Pons (tissue), 1 donor: Measurements from ENCODE around the gene RALGAPA2.
A peak's percentile ranks its signal among the peaks of the same experiment; 100 is the strongest.

ENCODE experiments used
- DNase-seq: peaks from one replicate; pipeline ENCODE4 v3.0.0-alpha.2; 2016; ENCODE audit warnings: low spot score

Gene RALGAPA2

DNA sequence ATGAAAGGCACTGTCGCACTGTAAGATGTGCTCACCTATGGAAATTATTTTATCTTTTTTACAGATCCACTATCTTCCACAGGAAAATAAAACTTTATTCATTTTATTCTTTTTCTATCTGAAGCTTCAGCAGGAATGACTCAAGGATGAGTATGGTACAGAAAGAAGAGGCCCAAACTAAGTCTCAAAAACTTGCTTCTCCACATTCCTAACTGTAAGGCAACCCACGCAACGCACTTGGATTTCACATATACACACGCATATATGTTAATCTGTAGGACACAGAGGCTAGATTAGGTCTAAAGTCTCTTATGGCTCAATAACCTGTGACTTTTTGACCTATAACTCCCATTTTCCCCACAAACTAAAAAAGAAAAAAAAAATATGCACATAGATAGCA is 81.9 kb downstream of the RALGAPA2 start:
- DNase-seq = no peak

DNA sequence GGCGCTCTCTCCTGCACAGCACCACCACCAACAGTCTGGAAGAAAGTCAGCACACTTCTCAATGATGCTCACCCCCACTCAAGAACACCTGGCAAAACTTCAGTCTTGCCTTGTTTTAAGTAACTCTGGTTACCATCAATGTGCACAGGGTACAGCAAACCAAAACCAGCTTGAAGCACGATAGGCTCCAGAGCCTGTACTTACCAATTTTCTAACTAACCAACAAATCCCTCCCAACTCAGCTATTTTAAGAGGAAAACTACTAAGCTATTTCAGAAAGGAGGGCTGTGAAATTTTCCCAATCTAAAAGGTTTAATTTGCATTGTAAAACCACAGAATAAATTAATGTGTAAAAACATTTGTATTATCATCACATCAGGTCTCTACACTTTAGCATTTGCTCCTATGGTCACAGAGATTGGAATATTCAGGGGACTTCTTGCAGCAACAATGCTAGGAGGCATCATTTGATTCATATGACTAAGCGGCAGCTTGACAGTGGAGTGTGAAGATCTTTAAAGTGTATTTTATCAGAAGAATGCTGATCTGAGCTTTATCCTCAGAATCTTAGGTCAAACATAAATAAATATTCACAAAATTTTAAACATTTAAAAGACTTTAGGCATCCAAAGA is 82.8 kb downstream of the RALGAPA2 start:
- no peak for DNase-seq

DNA sequence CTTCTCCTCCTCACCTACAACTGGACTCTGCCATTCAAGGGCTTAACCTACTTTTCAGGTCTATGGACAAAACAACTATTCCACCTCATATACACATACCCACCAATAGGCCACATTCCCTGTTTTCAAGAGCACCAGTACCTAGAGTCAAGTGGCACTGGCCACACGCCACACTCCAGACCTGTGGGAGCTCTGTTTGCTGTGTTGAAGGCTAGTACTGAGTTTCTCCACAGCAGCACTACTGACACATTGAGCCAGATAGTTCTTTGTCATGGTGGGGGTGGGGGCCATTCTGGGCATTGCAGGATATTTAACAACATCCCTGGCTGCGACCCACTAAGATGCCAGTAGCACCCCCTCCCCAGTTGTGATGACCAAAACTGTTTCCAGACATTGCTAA is 84.1 kb downstream of the RALGAPA2 start:
- no peak for DNase-seq

DNA sequence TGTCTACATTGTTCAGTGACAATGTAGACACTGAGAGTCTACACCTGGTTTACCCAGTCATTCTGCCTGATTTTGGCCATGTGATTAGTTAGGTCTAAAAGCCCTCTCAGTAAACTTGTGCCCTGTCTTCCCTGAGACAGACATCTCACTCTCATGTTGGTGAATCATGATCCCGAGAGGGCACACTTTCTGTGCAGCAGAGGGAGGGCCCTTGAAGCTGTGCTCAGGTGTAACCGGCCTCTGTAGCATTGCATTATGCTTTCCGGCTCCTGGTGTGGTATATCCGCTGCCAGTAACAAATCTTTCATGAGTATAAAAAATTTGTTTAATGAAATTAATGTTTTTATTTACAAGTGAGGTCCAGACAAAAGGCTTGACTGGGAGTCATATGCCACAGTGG is 85.0 kb downstream of the RALGAPA2 start:
- DNase-seq = no peak

DNA sequence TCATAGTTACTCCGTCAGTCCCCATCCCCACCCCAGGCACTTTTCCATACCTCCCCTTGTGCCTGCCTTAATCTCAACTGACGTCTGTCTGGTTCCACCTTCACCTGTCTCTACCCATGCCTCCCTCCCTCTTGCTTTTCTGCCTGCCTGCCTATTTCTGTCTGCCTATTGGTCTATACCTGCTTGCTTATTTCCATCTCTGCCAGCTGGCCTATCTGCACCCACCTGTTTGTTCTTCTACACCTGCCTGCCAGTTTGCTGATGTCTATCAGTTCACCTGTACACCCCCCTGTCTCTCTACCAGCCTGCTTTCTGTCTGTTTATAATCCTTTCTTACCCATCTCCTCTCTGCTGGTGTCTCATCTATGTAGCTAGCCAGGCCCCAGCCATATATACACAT is 87.5 kb downstream of the RALGAPA2 start:
- no peak for DNase-seq

- no peak for DNase-seq
Measured at GRCh38 chr20:20621195-20621594, 91.2 kb downstream of the RALGAPA2 start.

DNA sequence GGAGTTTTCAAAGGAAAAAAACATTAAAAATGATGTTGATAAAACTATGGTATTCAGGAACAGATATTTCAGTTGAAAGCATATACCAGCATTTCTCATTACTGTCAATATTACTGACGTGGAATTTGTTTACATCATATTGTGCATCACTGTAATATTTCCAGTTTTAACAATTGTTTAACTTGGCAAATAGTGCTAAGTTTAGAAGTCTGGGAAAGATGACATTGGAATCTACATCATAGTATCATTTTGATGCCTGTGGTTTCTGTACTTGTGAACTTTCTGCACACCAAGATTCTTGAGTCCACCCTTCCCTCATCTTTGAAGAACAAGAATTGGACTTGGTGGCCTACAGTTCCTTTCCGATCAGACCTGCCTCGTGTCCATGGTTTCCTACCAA is 98.1 kb downstream of the RALGAPA2 start:
- no peak for DNase-seq

- no peak for DNase-seq
Measured at GRCh38 chr20:20612251-20612650, 100.2 kb downstream of the RALGAPA2 start.

DNA sequence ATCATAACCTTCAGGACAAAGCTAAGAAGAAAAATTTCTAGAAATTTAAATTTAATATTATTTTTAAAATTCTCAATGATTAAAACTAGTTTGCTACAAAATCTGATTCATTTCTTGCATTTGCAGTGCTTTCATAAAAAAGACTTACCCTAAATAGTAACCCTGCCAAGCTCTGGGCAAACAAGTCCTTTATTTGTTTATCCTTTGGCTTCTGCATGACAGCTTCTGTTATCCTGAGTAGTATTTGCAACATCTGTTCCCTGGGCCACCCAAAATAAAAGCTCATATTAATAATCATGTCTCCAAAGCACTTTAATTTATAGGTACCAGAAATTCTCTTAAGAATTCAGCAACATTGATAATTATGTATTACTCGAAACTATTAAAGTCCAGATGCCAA is 101.3 kb downstream of the RALGAPA2 start:
- no peak for DNase-seq

DNA sequence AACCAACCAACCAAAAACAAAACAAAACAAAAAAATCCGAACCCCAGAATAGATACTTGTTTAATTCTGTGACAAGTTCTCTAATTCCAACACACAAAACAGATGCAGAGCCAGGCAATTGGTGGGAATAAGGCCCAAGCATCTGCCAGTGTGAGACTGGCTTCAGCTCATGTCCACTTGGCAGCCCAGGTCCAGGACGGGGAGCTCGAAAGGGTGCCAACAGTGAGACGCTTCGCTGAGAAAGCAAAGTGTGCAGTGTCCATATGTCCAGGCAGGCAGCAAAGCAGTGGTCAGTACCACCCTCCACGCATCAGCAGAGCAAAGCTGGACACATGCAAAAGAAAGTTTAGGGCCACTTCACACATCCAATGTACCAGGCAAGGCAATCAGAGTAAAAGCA is 102.9 kb downstream of the RALGAPA2 start:
- no peak for DNase-seq

- DNase-seq = no peak
Measured at GRCh38 chr20:20608641-20609040, 103.8 kb downstream of the RALGAPA2 start.

DNA sequence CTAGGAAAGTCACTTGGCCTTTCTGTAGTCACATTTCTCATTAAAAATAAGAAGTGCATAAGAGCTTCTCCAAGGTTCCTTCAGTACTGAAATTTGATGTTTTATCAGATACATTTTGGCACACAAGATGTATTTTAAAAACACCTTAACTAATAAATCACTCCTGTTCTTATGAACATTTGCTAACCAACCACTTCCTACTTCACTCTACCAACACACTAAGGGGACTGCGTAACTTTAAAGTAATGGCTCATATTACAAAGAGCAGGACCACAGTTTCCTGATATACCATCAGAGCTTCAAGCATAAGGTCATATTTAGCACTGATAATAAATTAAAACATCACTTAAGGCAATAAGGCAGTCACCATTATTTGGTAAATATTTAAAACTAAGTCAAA is 104.4 kb downstream of the RALGAPA2 start:
- no peak for DNase-seq

DNA sequence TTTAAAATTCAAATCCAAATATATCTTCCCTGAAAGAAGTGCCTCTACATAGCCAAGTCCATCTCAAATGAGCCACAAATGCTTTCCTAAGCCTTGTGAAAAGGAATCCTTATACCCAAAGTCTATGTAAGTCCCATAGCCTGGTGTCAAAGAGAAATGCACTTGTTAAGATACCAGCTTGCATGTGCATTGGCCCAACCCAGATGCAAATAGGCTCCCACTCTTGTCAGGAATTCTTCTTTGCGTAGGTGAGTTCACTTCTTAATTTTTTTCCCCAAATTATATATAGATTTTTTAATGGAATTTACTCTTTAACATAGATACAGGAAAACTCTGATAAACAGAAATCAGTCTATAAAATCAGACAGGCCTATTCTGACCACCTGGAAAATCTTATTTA is 105.6 kb downstream of the RALGAPA2 start:
- no peak for DNase-seq

GRCh38 chr20:20606050-20606449 is 106.4 kb downstream of the RALGAPA2 start:
- no peak for DNase-seq

GRCh38 chr20:20604907-20605306 is 107.5 kb downstream of the RALGAPA2 start:
- no peak for DNase-seq

GRCh38 chr20:20604357-20604756 is 108.1 kb downstream of the RALGAPA2 start:
- DNase-seq = no peak

GRCh38 chr20:20603339-20603990 is 109.0 kb downstream of the RALGAPA2 start:
- DNase-seq = no peak

DNA sequence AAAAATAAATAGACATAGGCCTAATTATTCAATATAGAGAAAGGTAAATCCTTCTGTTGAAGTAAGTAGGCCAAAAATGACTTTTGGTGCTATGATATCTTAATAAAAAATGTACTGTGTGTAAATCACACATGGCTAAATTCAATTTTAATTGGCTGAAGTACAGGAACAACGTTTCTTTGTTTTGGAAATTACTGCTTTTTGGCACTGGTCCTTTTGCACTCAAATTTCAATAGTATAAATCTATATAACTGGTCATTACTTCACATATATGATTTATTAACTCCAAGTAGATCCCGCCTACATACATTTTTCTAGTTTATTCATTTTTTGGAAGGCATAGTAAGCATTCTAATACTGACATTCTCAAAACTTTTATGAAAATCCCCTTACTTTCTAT is 114.5 kb downstream of the RALGAPA2 start:
- no peak for DNase-seq

GRCh38 chr20:20594171-20594530 is 118.3 kb downstream of the RALGAPA2 start:
- DNase-seq = peak; percentile 71

DNA sequence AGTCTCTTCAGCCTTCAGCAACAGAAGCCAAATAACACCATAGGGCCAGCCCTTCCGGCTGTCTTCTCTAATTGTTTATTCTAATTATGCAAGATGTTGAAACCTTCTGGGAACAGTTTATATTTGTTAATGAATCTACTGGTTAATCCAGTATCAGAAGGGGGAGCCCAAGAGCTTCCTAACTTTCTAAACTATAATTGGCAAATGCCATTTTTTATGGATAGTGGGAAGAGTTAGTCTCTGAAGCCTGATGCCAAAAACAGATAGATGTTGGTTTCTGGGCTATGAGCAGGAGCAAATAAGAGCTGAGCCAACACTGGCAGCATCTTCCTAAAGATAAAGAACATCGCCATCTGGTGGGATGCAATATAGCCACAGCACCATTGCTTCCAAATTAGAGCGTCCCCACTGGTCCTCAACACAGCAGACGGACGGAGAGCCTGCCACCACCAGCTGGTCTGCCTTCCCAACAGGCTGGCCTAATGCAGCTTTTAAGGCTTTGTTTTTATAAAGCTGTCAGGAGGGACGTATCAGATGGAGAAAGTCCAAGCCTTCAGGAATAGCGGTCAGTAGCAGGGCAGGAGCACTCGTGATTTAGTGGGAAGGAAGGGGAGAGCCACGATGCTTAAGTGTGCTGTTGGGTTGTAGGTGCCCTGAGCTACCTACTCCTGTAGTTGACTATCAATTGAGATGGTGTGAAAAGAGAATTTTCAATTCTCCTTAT is 118.8 kb downstream of the RALGAPA2 start:
- peak; percentile 78 for DNase-seq

DNA sequence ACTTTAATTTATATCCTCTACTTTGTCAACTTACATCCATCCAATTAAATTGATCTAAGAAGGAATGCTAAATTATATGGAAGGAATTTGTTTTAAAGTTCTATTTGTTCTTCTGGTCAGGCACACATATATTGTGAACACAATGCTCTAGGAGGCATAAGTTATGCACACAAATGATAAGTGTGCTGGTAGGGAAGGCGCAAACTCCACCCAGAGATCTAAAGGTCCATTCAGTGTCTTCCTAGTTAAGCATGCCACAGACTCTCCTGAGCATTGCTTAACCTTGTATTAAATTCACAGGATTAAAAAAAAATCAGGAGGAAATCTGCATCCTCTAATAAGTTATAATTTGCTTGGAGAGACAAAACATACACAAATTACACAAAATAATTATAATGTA is 127.3 kb downstream of the RALGAPA2 start:
- no peak for DNase-seq

DNA sequence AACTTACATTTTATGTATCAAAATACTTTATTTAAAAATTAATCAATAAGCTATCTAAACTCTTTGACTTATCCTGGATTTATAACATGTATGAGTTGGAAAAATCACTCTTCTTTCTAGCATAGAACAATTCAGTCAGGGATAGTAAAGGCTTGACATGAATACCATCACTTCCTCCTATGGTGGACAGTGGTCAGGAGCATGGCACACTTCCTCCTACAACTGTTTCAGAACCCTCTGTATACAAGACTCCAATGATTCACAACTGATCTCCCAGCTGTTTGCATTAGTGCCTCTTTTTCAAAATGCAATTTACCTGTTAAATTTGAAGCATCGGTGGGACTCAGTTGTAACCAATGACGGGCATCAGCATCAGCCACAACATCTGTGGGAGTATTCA is 129.7 kb downstream of the RALGAPA2 start:
- no peak for DNase-seq

DNA sequence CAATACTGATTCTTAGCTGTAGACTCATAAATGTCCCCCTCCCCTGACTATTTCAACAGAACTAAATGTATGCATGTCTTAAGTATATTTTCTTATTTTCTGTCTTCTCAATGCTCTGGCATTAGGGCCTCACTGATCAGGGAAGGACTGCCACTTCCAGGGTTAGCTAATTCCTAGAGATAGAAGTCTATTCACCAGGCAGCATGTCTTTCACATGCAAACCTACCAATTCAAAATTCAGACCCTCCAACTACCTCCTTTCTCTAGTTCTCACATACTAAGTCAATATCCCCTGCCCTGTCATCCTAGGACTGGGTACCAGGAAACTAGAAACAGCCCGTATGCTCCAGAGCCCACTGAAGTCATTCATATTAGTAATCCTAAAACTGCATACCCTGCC is 132.3 kb downstream of the RALGAPA2 start:
- DNase-seq = no peak

DNA sequence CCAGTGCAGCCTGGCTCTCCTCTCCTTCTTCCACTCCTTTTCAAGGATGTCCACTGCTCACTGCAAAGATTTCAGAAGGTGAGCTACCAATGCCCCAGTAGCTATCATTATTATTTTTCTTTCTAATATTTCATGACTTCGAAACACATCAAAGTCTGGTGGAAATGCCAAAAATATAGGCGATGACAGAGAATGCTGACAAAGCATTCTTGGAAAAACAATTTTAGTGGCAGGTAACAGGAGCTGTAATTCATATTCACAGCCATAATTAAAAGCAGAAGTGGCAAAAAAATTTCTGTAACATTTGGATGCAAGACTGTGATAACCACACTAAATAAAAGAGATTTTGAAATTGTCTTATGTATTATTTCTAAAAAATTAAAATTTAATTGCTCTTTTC is 133.6 kb downstream of the RALGAPA2 start:
- DNase-seq = no peak
